Left renal pelvis (tissue), 4 donors: ENCODE data around the gene RPAP2. TPM values are rescaled to one million over a fixed set of nuclear protein-coding genes. Genes with fewer than 3 reads are reported as not detected.
"Not testable (repeated sequence)": the region's sequence is repeated elsewhere in the genome, so short reads cannot be mapped to it uniquely, and the experiment has no call there.

Experiments used
- DNase-seq, 4 donors: peaks; one replicate each; pipeline ENCODE4 v3.0.0-alpha.2; 2013; ENCODE audit warnings: low read depth in 4 of 4, low spot score in 3 of 4
- polyA plus RNA-seq, 4 donors: library from polyadenylated mRNA; unstranded; fragments of 120-200 nt; gene quantifications; one replicate each; pipeline ENCODE4 v1.2.1, GENCODE V29; 2013; ENCODE audit not compliant: insufficient read length in 4 of 4

RPAP2 gene
- polyA plus RNA-seq, 4 donors = 30.4 to 40.1 (median 34.2) TPM

GRCh38 chr1:92374223-92374622, 75.4 kb downstream of the RPAP2 start:
- no peak for DNase-seq

- no peak for DNase-seq
These were observed 77.5 kb downstream of the RPAP2 start for GRCh38 chr1:92376345-92376744.

GRCh38 chr1:92377991-92378390, 79.1 kb downstream of the RPAP2 start:
- not testable (repeated sequence) for DNase-seq

- DNase-seq = no peak
These were observed 82.0 kb downstream of the RPAP2 start for GRCh38 chr1:92380867-92381266.

GRCh38 chr1:92393966-92394365, 95.1 kb downstream of the RPAP2 start:
- DNase-seq = not testable (repeated sequence)

- no peak for DNase-seq
These were observed 99.7 kb downstream of the RPAP2 start for GRCh38 chr1:92398519-92398918.

- DNase-seq = no peak
These were observed 100.2 kb downstream of the RPAP2 start for GRCh38 chr1:92399076-92399475.

GRCh38 chr1:92404661-92405060, 105.8 kb downstream of the RPAP2 start:
- no peak for DNase-seq

- no peak for DNase-seq
These were observed 110.0 kb downstream of the RPAP2 start for GRCh38 chr1:92408825-92409224.

- no peak for DNase-seq
These were observed 111.2 kb downstream of the RPAP2 start for GRCh38 chr1:92409946-92410549.

GRCh38 chr1:92410706-92411105, 111.8 kb downstream of the RPAP2 start:
- DNase-seq = no peak

- DNase-seq = no peak
These were observed 112.7 kb downstream of the RPAP2 start for GRCh38 chr1:92411511-92411910.

- DNase-seq = no peak
These were observed 120.8 kb downstream of the RPAP2 start for GRCh38 chr1:92419642-92420041.

- DNase-seq = no peak
These were observed 125.5 kb downstream of the RPAP2 start for GRCh38 chr1:92424381-92424780.

- DNase-seq = no peak
These were observed 126.8 kb downstream of the RPAP2 start for GRCh38 chr1:92425617-92426016.

- no peak for DNase-seq
These were observed 131.2 kb downstream of the RPAP2 start for GRCh38 chr1:92430030-92430429.

GRCh38 chr1:92434572-92434971, 135.7 kb downstream of the RPAP2 start:
- not testable (repeated sequence) for DNase-seq

GRCh38 chr1:92439291-92439690, 140.4 kb downstream of the RPAP2 start:
- DNase-seq = no peak

- DNase-seq = no peak
These were observed 142.4 kb downstream of the RPAP2 start for GRCh38 chr1:92441316-92441696.

- no peak for DNase-seq
These were observed 143.0 kb downstream of the RPAP2 start for GRCh38 chr1:92441697-92442342.

GRCh38 chr1:92442351-92442750, 143.5 kb downstream of the RPAP2 start:
- no peak for DNase-seq

- DNase-seq = no peak
These were observed 145.0 kb downstream of the RPAP2 start for GRCh38 chr1:92443893-92444292.

- DNase-seq = no peak
These were observed 145.5 kb downstream of the RPAP2 start for GRCh38 chr1:92444351-92444750.
